ENCODE data around the gene AKNAD1. TPM values are rescaled to one million over a fixed set of nuclear protein-coding genes. Genes with fewer than 3 reads are reported as not detected.

The AKNAD1 gene
- total RNA-seq, 2 donors from 2014 or later: not detected

DNA sequence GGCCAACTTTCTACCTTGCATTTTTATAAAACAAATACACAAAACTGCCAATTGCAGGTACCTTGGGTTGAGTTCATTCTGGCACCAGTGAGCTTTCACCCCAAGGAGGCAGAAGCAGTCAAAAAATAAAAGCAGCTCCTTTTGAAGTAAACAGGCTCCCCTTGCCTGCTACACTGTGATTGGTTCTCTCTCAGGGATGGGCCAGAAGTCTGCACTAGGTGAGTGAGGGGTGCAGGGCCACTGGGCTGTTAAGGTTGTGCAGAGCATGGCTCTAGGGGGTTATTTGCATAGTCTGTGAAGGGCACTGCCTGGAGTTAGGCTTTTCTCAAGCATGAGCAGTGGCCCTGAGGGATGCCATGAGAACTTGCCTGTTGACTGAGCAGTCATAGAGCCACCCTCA is 39.1 kb downstream of the AKNAD1 start:
- H3K27me3 ChIP-seq (replicated peaks; ENCODE audit: insufficient read depth): no peaks in the 10 kb centered on the region
- DNase-seq (ENCODE audit: low spot score): no peak
- no peaks in the 10 kb centered on the region for H3K9me3 ChIP-seq
- H3K4me1 ChIP-seq (ENCODE audit: control insufficient read depth in 1 of 2, low read depth in 2 of 2): peaks cover 18 to 30% of the 10 kb centered on the region in 2 donors
- ATAC-seq (ENCODE audit: insufficient number of reproducible peaks, low FRiP score, low read depth): no peak
- no peaks in the 10 kb centered on the region for H3K36me3 ChIP-seq
- H3K4me3 ChIP-seq: no peak overlapping the region
- no peak overlapping the region for H3K27ac ChIP-seq
- TF ChIP-seq, protein P1, sequence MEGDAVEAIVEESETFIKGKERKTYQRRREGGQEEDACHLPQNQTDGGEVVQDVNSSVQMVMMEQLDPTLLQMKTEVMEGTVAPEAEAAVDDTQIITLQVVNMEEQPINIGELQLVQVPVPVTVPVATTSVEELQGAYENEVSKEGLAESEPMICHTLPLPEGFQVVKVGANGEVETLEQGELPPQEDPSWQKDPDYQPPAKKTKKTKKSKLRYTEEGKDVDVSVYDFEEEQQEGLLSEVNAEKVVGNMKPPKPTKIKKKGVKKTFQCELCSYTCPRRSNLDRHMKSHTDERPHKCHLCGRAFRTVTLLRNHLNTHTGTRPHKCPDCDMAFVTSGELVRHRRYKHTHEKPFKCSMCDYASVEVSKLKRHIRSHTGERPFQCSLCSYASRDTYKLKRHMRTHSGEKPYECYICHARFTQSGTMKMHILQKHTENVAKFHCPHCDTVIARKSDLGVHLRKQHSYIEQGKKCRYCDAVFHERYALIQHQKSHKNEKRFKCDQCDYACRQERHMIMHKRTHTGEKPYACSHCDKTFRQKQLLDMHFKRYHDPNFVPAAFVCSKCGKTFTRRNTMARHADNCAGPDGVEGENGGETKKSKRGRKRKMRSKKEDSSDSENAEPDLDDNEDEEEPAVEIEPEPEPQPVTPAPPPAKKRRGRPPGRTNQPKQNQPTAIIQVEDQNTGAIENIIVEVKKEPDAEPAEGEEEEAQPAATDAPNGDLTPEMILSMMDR (IDR thresholded peaks at IDR 0.05): no peak

DNA sequence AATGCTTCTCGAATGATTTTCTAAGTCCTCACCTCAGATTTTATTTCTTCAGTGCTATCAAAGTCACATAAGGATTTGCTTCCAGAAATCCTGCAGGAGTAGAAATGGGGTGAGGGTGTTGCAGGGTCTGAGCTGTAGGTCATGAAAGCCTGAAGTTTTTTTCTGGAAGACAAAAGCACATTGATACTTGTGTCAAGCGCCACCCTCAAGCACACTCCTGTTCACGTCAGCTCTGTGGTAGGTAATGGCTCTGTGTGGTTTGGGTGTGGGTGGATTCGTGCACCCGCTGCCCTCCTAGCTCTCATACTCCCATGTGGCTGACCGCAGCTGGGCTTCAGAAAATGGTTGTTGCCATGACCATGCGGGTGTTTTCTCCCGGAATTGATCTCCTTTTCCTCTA is 39.9 kb downstream of the AKNAD1 start:
- peaks cover 18 to 30% of the 10 kb centered on the region in 2 donors for H3K4me1 ChIP-seq (ENCODE audit: control insufficient read depth in 1 of 2, low read depth in 2 of 2)
- TF ChIP-seq, protein P1 (IDR thresholded peaks at IDR 0.05): no peak
- no peaks in the 10 kb centered on the region for H3K9me3 ChIP-seq
- no peak for DNase-seq (ENCODE audit: low spot score)
- peak overlapping the region; percentile 77 to 94 for H3K27ac ChIP-seq
- no peaks in the 10 kb centered on the region for H3K27me3 ChIP-seq (replicated peaks; ENCODE audit: insufficient read depth)
- H3K4me3 ChIP-seq: peak overlapping the region; percentile 66
- H3K36me3 ChIP-seq: no peaks in the 10 kb centered on the region
- no peak for ATAC-seq (ENCODE audit: insufficient number of reproducible peaks, low FRiP score, low read depth)

DNA sequence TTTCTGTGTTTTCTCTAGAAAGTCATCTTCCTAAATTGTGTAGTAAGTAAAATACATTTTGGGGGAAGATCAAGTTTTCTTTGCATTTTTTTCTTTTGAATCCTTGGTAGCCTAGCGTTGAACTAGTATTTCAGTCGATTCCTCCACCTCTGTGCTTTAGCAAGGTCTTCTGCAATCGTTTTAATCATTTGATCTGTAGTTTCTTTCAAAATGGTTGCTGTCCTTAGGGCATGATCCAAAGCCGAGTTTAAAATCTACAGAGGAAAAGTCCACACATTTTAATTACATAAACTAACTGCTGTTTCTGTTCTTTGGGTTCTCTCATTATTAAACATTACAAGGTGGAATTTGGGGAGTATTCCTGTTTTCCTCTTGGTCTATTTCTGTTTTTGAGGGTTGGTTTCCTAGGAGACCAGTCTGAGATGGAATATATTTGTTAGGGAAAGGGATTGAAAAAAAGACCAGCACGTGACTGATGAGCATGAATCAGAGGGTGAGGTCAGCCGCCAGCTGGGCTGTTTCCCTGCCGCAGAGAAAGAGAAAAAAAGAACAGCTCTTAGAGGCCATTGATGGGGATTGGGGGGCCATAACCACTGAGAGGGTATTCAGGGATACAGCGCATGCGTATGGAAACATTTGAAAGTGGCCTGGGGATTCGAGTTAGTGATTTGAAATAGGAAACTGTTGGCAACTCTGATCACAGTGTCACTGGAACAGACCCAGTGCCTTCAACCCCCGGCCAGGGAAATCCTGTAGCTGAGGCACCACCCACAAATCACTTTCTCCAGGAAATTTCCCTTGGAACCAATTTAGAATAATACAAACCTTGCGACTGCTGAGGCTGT is 40.6 kb downstream of the AKNAD1 start:
- DNase-seq (ENCODE audit: low spot score): peak; percentile 19

DNA sequence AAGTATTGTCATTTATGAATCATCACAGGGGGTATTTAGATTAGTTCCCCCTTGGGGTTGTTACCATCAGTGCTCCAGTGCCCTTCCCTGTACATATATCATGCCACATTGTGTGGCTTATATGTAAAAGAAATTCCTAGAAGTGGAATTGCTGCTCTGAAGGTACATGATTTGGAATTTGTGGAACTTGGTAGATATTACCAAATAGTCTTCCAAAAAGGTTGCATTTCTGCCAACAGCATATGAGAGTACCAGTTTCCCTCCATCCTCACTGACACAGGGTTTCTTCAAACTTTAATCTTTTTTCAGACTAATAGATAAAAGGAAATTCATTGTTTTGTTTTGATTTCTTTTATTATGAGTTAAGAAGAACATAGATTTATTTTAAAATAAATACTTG is 41.3 kb downstream of the AKNAD1 start:
- ATAC-seq (ENCODE audit: insufficient number of reproducible peaks, low FRiP score, low read depth): no peak
- H3K27ac ChIP-seq: peak overlapping the region; percentile 77 to 94
- DNase-seq (ENCODE audit: low spot score): no peak
- no peak overlapping the region for H3K4me3 ChIP-seq
- H3K9me3 ChIP-seq: no peaks in the 10 kb centered on the region
- TF ChIP-seq, protein P1 (IDR thresholded peaks at IDR 0.05): no peak
- H3K36me3 ChIP-seq: no peaks in the 10 kb centered on the region
- peaks cover 18 to 30% of the 10 kb centered on the region in 2 donors for H3K4me1 ChIP-seq (ENCODE audit: control insufficient read depth in 1 of 2, low read depth in 2 of 2)
- no peaks in the 10 kb centered on the region for H3K27me3 ChIP-seq (replicated peaks; ENCODE audit: insufficient read depth)

More for the DNA sequence above, 40.6 kb downstream of the AKNAD1 start:
- Histone ChIP-seq H3K36me3 (no peaks in the 10 kb centered on the region), H3K4me1 (ENCODE audit: control insufficient read depth in 1 of 2, low read depth in 2 of 2) (peaks cover 18 to 30% of the 10 kb centered on the region in 2 donors), H3K4me3 (peak overlapping the region; percentile 66), H3K27me3 (replicated peaks; ENCODE audit: insufficient read depth) (no peaks in the 10 kb centered on the region), H3K9me3 (no peaks in the 10 kb centered on the region), H3K27ac (peak overlapping the region; percentile 77 to 94)
- peak; percentile 97 for ATAC-seq (ENCODE audit: insufficient number of reproducible peaks, low FRiP score, low read depth)
- TF ChIP-seq, protein P1 (IDR thresholded peaks at IDR 0.05): no peak

DNA sequence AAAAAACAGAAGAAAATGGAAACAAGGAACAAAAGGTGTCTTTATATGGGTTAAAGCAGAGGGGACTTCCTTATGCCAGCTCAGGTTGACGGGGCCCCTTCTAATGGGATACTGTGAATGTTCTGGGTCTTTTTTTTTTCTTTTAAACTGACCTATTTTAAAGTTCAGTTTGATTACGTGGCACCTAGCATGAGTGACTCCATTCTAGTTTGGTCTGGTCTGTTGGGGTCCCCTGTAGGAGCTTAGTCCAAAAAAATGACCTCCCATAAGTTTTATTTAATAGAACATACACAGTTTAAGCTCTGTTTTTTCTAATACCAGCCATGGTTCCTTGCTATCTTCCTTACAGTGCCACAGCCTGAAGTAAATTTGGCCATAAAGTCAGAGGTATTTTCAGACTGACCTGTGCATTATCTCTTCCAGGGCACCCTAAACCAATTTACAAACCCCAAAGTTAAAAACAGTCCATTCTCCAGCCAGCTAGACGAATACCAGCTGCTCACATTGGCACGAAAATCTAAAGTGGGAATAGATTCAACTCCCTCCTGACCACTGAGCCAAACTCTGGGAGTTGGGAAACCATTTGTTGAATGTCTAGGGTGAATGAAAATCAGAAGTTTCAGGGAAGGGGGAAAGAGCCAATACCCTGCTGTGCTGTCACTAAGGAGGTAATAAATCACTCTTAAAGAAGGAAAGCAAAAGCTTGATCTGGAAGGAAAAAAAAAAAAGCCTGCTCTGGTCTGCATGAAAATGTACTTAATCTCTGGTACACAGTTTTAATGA is 42.4 kb downstream of the AKNAD1 start:
- peaks cover 18 to 30% of the 10 kb centered on the region in 2 donors for H3K4me1 ChIP-seq (ENCODE audit: control insufficient read depth in 1 of 2, low read depth in 2 of 2)
- DNase-seq (ENCODE audit: low spot score) (no peak), ATAC-seq (ENCODE audit: insufficient number of reproducible peaks, low FRiP score, low read depth) (no peak)
- H3K27me3 ChIP-seq (replicated peaks; ENCODE audit: insufficient read depth): no peaks in the 10 kb centered on the region
- TF ChIP-seq, protein P1 (IDR thresholded peaks at IDR 0.05): no peak
- no peak overlapping the region for H3K4me3 ChIP-seq
- H3K9me3 ChIP-seq: no peaks in the 10 kb centered on the region
- H3K27ac ChIP-seq: peak overlapping the region; percentile 29 to 94
- no peaks in the 10 kb centered on the region for H3K36me3 ChIP-seq
